Measurements from ENCODE around the gene LZTS2.
A peak's percentile ranks its signal among the peaks of the same experiment; 100 is the strongest.
"Not testable (repeated sequence)": the region's sequence is repeated elsewhere in the genome, so short reads cannot be mapped to it uniquely, and the experiment has no call there.

The LZTS2 gene

GRCh38 chr10:100999742-101000126 is at the start of gene LZTS2:
Gene LZTS2 (plus strand): TSS chr10:100999808. CDS start chr10:101002539, 2,731 bp downstream.
- no peak for DNase-seq

GRCh38 chr10:100960251-100960650 is 39.4 kb upstream of the LZTS2 start:
- peak; percentile 25 to 77 (median 77) for DNase-seq

GRCh38 chr10:100962351-100963080 is 37.1 kb upstream of the LZTS2 start:
- no peak for DNase-seq

GRCh38 chr10:100963826-100964225 is 35.8 kb upstream of the LZTS2 start:
- DNase-seq, result no peak

- DNase-seq, result no peak
Observed at GRCh38 chr10:100965820-100966219, 33.8 kb upstream of the LZTS2 start.

GRCh38 chr10:100966887-100967286 is 32.7 kb upstream of the LZTS2 start:
- no peak for DNase-seq

GRCh38 chr10:100967332-100967731 is 32.3 kb upstream of the LZTS2 start:
- no peak for DNase-seq

GRCh38 chr10:100968062-100968736 is 31.4 kb upstream of the LZTS2 start:
- DNase-seq, result no peak

GRCh38 chr10:100968863-100969186 is 30.8 kb upstream of the LZTS2 start:
- no peak for DNase-seq

- DNase-seq, result peak; percentile 28 to 69 (median 32)
Observed at GRCh38 chr10:100969187-100970075, 30.2 kb upstream of the LZTS2 start, which contains the start of gene SEMA4G. Gene SEMA4G (plus strand): TSS chr10:100969504. CDS start chr10:100972913, 3,409 bp downstream.

- DNase-seq, result no peak
Observed at GRCh38 chr10:100970076-100970913, 29.3 kb upstream of the LZTS2 start.

- no peak for DNase-seq
Observed at GRCh38 chr10:100970914-100971811, 28.4 kb upstream of the LZTS2 start.

GRCh38 chr10:100972115-100972903 is 27.3 kb upstream of the LZTS2 start:
- DNase-seq, result no peak

- DNase-seq, result no peak
Observed at GRCh38 chr10:100972904-100973535, 26.6 kb upstream of the LZTS2 start.

- DNase-seq, result not testable (repeated sequence)
Observed at GRCh38 chr10:100975397-100975796, 24.2 kb upstream of the LZTS2 start.

GRCh38 chr10:100976906-100977305 is 22.7 kb upstream of the LZTS2 start:
- DNase-seq, result no peak

- no peak for DNase-seq
Observed at GRCh38 chr10:100977436-100977835, 22.2 kb upstream of the LZTS2 start.

- no peak for DNase-seq
Observed at GRCh38 chr10:100978121-100978900, 21.3 kb upstream of the LZTS2 start.

GRCh38 chr10:100978901-100979195 is 20.8 kb upstream of the LZTS2 start:
- DNase-seq, result no peak
